Fibroblast of lung (primary cell): ENCODE results near the gene CCNB1IP1. TPM values are rescaled to one million over a fixed set of nuclear protein-coding genes. Genes with fewer than 3 reads are reported as not detected.

Experiments
- DNase-seq, 2 donors: peaks; one replicate each; pipeline versions ENCODE4 v3.0.0 to v3.0.0-alpha.2; 2010; ENCODE audit warnings: low read depth in 2 of 2
- H2AFZ ChIP-seq: 2 replicates; pipeline ENCODE4 v1.5.1; 2012; ENCODE audit warnings: low read length, control low read depth, inconsistent platforms
- H3K27ac ChIP-seq: 2 replicates; pipeline ENCODE4 v1.5.1; 2011; ENCODE audit warnings: low read length, control low read depth; ENCODE audit not compliant: insufficient read depth
- H3K27me3 ChIP-seq: 2 replicates; pipeline ENCODE4 v1.5.1; 2011; ENCODE audit warnings: mild to moderate bottlenecking, low read length; ENCODE audit not compliant: control insufficient read depth, insufficient read depth
- H3K36me3 ChIP-seq: 2 replicates; pipeline ENCODE4 v1.5.1; 2011; ENCODE audit warnings: low read length; ENCODE audit not compliant: control insufficient read depth, insufficient read depth
- H3K4me1 ChIP-seq: 2 replicates; pipeline ENCODE4 v1.5.1; 2011; ENCODE audit warnings: low read length; ENCODE audit not compliant: control insufficient read depth, insufficient read depth; ENCODE audit errors: extremely low read depth
- H3K4me2 ChIP-seq: 2 replicates; pipeline ENCODE4 v1.5.1; 2011; ENCODE audit warnings: low read length, control low read depth; ENCODE audit not compliant: insufficient read depth; ENCODE audit errors: extremely low read depth
- H3K4me3 ChIP-seq, 4 experiments: fragments of 200-600 bp in 1 of 4; sonication (generic) in 1 of 4; replicated peaks in 1 of 4; 2 replicates each; pipeline ENCODE4 v1.5.1; 2011 to 2016; ENCODE audit warnings: low read length in 4 of 4, low read depth in 3 of 4, mild to moderate bottlenecking in 3 of 4, control low read depth in 2 of 4, inconsistent platforms in 1 of 4, mixed read lengths in 1 of 4; ENCODE audit not compliant: insufficient read depth in 1 of 4; ENCODE audit errors: control extremely low read depth in 1 of 4
- H3K79me2 ChIP-seq: 2 replicates; pipeline ENCODE4 v1.5.1; 2012; ENCODE audit warnings: mild to moderate bottlenecking, low read length, inconsistent platforms; ENCODE audit not compliant: control insufficient read depth, insufficient read depth
- H3K9ac ChIP-seq: 2 replicates; pipeline ENCODE4 v1.5.1; 2011; ENCODE audit warnings: mild to moderate bottlenecking, low read length, control low read depth; ENCODE audit not compliant: insufficient read depth
- H3K9me3 ChIP-seq: 2 replicates; pipeline ENCODE4 v1.5.1; 2012; ENCODE audit warnings: low read depth, low read length; ENCODE audit not compliant: control insufficient read depth, insufficient read depth
- H4K20me1 ChIP-seq: 2 replicates; pipeline ENCODE4 v1.5.1; 2011; ENCODE audit warnings: low read length; ENCODE audit not compliant: control insufficient read depth, insufficient read depth; ENCODE audit errors: extremely low read depth
- EZH2 ChIP-seq: IDR thresholded peaks from 2 replicates; pipeline ENCODE4 v1.5.1; 2012; ENCODE audit warnings: low read length, control low read depth, mild to moderate bottlenecking; ENCODE audit errors: missing control alignments
- polyA plus RNA-seq, 2 donors: library from polyadenylated mRNA; depleted of rRNA in 1 of 2; stranded (reverse) in 1 of 2; unstranded in 1 of 2; fragments of >200 nt; gene quantifications; 2 replicates each; pipeline ENCODE4 v1.2.1, GENCODE V29; 2011 to 2012; ENCODE audit warnings: missing spikeins in 1 of 2
- total RNA-seq: library from RNA; depleted of rRNA; stranded (reverse); fragments of >200 nt; gene quantifications from 2 replicates; pipeline ENCODE4 v1.2.1, GENCODE V29; 2014
- TF ChIP-seq, protein P1 (sequence below), 2 donors: IDR thresholded peaks in 1 of 2; conservative IDR thresholded peaks in 1 of 2; 1 replicate in 1 of 2; 2 replicates in 1 of 2; pipeline ENCODE4 v1.5.1; 2011 to 2012; ENCODE audit warnings: low read length in 2 of 2, control low read depth in 1 of 2, inconsistent platforms in 1 of 2, low read depth in 1 of 2, mild to moderate bottlenecking in 1 of 2

Gene CCNB1IP1
- total and polyA plus RNA-seq, 2 donors (not counting 1 experiment from before 2014, with no cell fraction given) = 48.5 to 77.5 TPM

DNA sequence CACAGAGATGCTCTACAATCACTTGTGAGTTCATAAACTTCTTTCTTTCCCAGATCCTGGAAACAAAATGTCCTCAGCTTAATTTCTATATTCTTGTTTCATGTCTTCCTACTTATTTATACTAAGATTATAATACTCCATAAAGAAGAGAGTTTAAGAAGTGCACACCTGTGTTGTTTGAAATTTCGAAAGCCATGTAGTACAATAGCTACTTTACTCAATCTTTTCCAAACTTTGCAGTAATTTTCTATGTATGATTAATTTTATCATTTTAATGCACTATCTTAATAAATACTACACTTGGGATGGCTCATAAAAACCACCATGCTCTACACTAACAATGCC, 27.0 kb downstream of the CCNB1IP1 start:
- no peak overlapping the region for H3K4me2 ChIP-seq
- H3K79me2 ChIP-seq = peaks cover 9% of the 10 kb centered on the region
- no peak overlapping the region for H3K9ac ChIP-seq
- peaks cover 2% of the 10 kb centered on the region for H3K4me1 ChIP-seq
- TF ChIP-seq, protein P1, sequence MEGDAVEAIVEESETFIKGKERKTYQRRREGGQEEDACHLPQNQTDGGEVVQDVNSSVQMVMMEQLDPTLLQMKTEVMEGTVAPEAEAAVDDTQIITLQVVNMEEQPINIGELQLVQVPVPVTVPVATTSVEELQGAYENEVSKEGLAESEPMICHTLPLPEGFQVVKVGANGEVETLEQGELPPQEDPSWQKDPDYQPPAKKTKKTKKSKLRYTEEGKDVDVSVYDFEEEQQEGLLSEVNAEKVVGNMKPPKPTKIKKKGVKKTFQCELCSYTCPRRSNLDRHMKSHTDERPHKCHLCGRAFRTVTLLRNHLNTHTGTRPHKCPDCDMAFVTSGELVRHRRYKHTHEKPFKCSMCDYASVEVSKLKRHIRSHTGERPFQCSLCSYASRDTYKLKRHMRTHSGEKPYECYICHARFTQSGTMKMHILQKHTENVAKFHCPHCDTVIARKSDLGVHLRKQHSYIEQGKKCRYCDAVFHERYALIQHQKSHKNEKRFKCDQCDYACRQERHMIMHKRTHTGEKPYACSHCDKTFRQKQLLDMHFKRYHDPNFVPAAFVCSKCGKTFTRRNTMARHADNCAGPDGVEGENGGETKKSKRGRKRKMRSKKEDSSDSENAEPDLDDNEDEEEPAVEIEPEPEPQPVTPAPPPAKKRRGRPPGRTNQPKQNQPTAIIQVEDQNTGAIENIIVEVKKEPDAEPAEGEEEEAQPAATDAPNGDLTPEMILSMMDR (conservative IDR thresholded peaks at IDR 0.05 in 1 of 2, IDR thresholded peaks at IDR 0.05 in 1 of 2; ENCODE audit: low read depth in 1 of 2, low read length in 2 of 2) = no peak
- no peak for TF ChIP-seq EZH2
- H3K27ac ChIP-seq = no peak overlapping the region
- no peak overlapping the region for H2AFZ ChIP-seq
- no peaks in the 10 kb centered on the region for H3K27me3 ChIP-seq
- H3K9me3 ChIP-seq = no peaks in the 10 kb centered on the region
- no peaks in the 10 kb centered on the region for H3K36me3 ChIP-seq
- H4K20me1 ChIP-seq = no peaks in the 10 kb centered on the region
- DNase-seq = no peak
- H3K4me3 ChIP-seq = peak overlapping the region in 2 of 4 experiments; percentile 72 to 87

DNA sequence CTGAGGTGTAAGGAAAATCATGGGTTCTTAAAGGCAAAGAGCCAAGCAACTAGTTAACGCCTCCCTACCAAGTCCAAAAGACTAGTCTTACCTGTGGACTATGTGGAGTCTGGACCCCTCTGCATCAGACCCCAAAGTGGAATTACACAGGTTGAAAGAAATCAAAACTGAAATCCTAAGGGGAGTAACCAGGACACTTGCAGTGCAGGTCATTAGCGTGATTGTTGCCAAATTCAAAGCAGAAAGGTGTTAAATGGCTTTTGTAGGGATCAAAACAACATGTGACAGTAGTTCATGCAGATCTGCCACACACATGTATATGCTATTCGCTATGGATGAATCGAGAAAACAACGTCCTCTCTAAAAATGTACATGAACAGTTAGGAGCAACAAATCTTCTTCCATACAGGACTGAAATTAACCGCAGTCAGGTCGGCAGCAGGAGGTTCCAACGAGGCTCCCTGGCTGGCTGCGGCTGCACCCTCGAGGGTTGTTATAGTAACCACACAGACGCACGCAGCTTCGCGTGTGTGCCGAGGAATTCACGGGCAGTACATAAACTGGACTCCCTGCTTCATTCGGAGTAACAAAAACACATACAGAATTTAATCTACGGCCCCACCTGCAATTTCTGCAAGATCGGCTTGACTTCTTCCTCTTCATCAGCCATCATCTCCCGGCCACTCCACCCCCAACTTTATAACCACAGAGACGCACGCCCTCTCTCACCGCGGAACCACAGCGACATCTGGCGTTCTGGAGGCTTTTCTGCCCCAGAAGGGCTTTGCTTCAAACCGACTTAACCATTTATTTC, 27.6 kb downstream of the CCNB1IP1 start, which contains the start of gene TTC5:
TSS of gene TTC5 (minus strand) at position 687 of the 814 bp plus-strand sequence. CDS start at position 673, 14 bp downstream.
- peaks cover under 1% of the 10 kb centered on the region for H3K36me3 ChIP-seq
- H3K4me1 ChIP-seq = peaks cover 2% of the 10 kb centered on the region
- peak within 1 kb of the TSS; percentile 99 for H3K4me2 ChIP-seq
- H2AFZ ChIP-seq = peak within 1 kb of the TSS; percentile 96
- peak within 1 kb of the TSS; percentile 18 for H3K9ac ChIP-seq
- no peaks in the 10 kb centered on the region for H3K9me3 ChIP-seq
- H3K27me3 ChIP-seq = no peaks in the 10 kb centered on the region
- no peaks in the 10 kb centered on the region for H4K20me1 ChIP-seq
- peak; percentile 84 to 93 for DNase-seq
- TF ChIP-seq, protein P1 (conservative IDR thresholded peaks at IDR 0.05 in 1 of 2, IDR thresholded peaks at IDR 0.05 in 1 of 2; ENCODE audit: low read depth in 1 of 2, low read length in 2 of 2) = peak; percentile 92 to 98
- no peak for TF ChIP-seq EZH2
- H3K79me2 ChIP-seq = peaks cover 9% of the 10 kb centered on the region
- H3K27ac ChIP-seq = peak within 1 kb of the TSS; percentile 62
- peak within 1 kb of the TSS; percentile 63 to 87 (median 72) for H3K4me3 ChIP-seq

DNA sequence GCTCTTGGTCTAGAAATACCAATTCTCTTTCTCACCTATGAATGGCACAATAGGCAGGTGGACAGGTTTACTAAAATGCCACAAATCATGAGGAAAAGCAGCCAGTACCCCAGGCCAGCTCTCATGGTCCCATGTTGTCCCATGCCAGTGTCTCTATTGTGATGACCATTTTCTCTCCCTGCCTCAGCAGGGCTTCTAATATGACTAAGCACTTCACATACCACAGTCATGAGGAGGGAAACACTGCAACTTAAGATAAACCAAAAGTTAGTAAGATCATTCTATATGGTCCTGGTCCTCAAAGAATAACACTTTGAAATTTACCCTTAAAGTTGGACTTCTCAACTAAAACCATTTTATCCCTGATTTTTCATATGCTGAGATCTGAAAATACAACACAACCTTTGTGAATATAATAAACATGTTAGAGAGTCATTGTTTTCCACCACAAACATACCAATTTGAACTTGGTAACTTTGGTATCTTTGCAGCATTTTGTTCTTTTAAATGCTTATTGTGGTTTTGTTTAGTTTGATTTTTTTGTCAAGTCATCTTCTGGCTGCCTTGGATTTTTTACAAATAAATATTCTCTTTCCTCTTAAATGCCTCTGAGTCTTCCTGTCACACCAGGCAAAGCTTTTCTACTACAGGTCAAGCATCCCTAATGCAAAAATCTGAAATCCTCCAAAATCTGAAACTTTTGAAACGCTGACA, 30.9 kb downstream of the CCNB1IP1 start:
- H3K27me3 ChIP-seq = no peaks in the 10 kb centered on the region
- H3K9ac ChIP-seq = no peak overlapping the region
- peaks cover 9% of the 10 kb centered on the region for H3K79me2 ChIP-seq
- no peak overlapping the region for H3K27ac ChIP-seq
- no peak overlapping the region for H3K4me2 ChIP-seq
- H2AFZ ChIP-seq = no peak overlapping the region
- H3K4me1 ChIP-seq = peaks cover 2% of the 10 kb centered on the region
- no peak for TF ChIP-seq EZH2
- TF ChIP-seq, protein P1 (conservative IDR thresholded peaks at IDR 0.05 in 1 of 2, IDR thresholded peaks at IDR 0.05 in 1 of 2; ENCODE audit: low read depth in 1 of 2, low read length in 2 of 2) = no peak
- H3K4me3 ChIP-seq = no peak overlapping the region
- H3K36me3 ChIP-seq = peaks cover 4% of the 10 kb centered on the region
- no peaks in the 10 kb centered on the region for H3K9me3 ChIP-seq
- no peaks in the 10 kb centered on the region for H4K20me1 ChIP-seq
- DNase-seq = peak in 1 of 2 donors; percentile 63
